ENCODE results near the gene TRIM14. TPM values are rescaled to one million over a fixed set of nuclear protein-coding genes. Genes with fewer than 3 reads are reported as not detected.

The TRIM14 gene
- total RNA-seq, 1 experiment from 2014 or later: 11.9 TPM

GRCh38 chr9:98084396-98084795 is 34.6 kb downstream of the TRIM14 start:
- no peak for DNase-seq (ENCODE audit: low spot score)
- Mint-ChIP-seq H3K4me3 (no peak overlapping the region), H3K27me3 (ENCODE audit: low read depth) (peaks cover 21% of the 10 kb centered on the region), H3K27ac (no peak overlapping the region), H3K4me1 (peaks cover 24% of the 10 kb centered on the region), H3K36me3 (peaks cover 43% of the 10 kb centered on the region), H3K9me3 (peaks cover 7% of the 10 kb centered on the region; the same call in 1 of the 2 replicates)
- ChIA-PET CTCF (interaction anchor here (1.0 kb wide), 2 partner anchors 10 to 101 kb away, joined by 3 read pairs; partner anchors contain the start of gene ANP32B), POLR2A (no interaction called here)
- no peak for ATAC-seq
- TF ChIP-seq CTCF (IDR thresholded peaks at IDR 0.05): no peak
- no peak for TF ChIP-seq FOXP1 (CRISPR knock-in tag; IDR thresholded peaks at IDR 0.05; ENCODE audit: borderline replicate concordance)
- no peak for TF ChIP-seq ZNF232 (CRISPR knock-in tag; IDR thresholded peaks at IDR 0.05)

GRCh38 chr9:98083566-98084183 is 35.3 kb downstream of the TRIM14 start:
- CTCF ChIA-PET: interaction anchor here (1.0 kb wide), 2 partner anchors 10 to 100 kb away, joined by 3 read pairs; partner anchors contain the start of gene ANP32B

More at GRCh38 chr9:98083566-98084183, 35.3 kb downstream of the TRIM14 start:
- Mint-ChIP-seq H3K27ac (peak overlapping the region; percentile 47; the same call in 1 of the 2 replicates), H3K4me1 (peaks cover 19% of the 10 kb centered on the region), H3K4me3 (no peak overlapping the region), H3K27me3 (ENCODE audit: low read depth) (peaks cover 14% of the 10 kb centered on the region), H3K36me3 (peaks cover 41% of the 10 kb centered on the region), H3K9me3 (peaks cover 5% of the 10 kb centered on the region; the same call in 1 of the 2 replicates)
- POLR2A ChIA-PET: no interaction called here
- TF ChIP-seq ZNF532 (CRISPR knock-in tag; IDR thresholded peaks at IDR 0.05; ENCODE audit: borderline replicate concordance) (no peak), GTF2I (CRISPR knock-in tag; conservative IDR thresholded peaks at IDR 0.05) (no peak), CDX4 (CRISPR knock-in tag; IDR thresholded peaks at IDR 0.05; ENCODE audit: borderline replicate concordance) (no peak), HMGXB4 (CRISPR knock-in tag; IDR thresholded peaks at IDR 0.05) (no peak), IRF1 (CRISPR knock-in tag; IDR thresholded peaks at IDR 0.05) (no peak), AR (CRISPR knock-in tag; IDR thresholded peaks at IDR 0.05) (no peak), NR1H2 (CRISPR knock-in tag; IDR thresholded peaks at IDR 0.05) (no peak), TCF7 (CRISPR knock-in tag; IDR thresholded peaks at IDR 0.05; ENCODE audit: low read depth) (no peak)
- DNase-seq (ENCODE audit: low spot score) (no peak), ATAC-seq (no peak)

Measured in WTC11 (cell line).